ENCODE data around the gene HOXB8. TPM values are rescaled to one million over a fixed set of nuclear protein-coding genes. Genes with fewer than 3 reads are reported as not detected.

The HOXB8 gene
- total and polyA plus RNA-seq, 2 of the 13 experiments (the other 11 are each of a cell fraction or from before 2014, with no cell fraction given), result not detected

GRCh38 chr17:48595278-48595999, 19.7 kb downstream of the HOXB8 start (continued):
- TF ChIP-seq, protein P1, sequence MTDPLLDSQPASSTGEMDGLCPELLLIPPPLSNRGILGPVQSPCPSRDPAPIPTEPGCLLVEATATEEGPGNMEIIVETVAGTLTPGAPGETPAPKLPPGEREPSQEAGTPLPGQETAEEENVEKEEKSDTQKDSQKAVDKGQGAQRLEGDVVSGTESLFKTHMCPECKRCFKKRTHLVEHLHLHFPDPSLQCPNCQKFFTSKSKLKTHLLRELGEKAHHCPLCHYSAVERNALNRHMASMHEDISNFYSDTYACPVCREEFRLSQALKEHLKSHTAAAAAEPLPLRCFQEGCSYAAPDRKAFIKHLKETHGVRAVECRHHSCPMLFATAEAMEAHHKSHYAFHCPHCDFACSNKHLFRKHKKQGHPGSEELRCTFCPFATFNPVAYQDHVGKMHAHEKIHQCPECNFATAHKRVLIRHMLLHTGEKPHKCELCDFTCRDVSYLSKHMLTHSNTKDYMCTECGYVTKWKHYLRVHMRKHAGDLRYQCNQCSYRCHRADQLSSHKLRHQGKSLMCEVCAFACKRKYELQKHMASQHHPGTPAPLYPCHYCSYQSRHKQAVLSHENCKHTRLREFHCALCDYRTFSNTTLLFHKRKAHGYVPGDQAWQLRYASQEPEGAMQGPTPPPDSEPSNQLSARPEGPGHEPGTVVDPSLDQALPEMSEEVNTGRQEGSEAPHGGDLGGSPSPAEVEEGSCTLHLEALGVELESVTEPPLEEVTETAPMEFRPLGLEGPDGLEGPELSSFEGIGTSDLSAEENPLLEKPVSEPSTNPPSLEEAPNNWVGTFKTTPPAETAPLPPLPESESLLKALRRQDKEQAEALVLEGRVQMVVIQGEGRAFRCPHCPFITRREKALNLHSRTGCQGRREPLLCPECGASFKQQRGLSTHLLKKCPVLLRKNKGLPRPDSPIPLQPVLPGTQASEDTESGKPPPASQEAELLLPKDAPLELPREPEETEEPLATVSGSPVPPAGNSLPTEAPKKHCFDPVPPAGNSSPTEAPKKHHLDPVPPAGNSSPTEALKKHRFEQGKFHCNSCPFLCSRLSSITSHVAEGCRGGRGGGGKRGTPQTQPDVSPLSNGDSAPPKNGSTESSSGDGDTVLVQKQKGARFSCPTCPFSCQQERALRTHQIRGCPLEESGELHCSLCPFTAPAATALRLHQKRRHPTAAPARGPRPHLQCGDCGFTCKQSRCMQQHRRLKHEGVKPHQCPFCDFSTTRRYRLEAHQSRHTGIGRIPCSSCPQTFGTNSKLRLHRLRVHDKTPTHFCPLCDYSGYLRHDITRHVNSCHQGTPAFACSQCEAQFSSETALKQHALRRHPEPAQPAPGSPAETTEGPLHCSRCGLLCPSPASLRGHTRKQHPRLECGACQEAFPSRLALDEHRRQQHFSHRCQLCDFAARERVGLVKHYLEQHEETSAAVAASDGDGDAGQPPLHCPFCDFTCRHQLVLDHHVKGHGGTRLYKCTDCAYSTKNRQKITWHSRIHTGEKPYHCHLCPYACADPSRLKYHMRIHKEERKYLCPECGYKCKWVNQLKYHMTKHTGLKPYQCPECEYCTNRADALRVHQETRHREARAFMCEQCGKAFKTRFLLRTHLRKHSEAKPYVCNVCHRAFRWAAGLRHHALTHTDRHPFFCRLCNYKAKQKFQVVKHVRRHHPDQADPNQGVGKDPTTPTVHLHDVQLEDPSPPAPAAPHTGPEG (CRISPR knock-in tag; IDR thresholded peaks at IDR 0.05), result no peak
- TF ChIP-seq ZNF570 (CRISPR knock-in tag; IDR thresholded peaks at IDR 0.05; ENCODE audit: borderline replicate concordance) (no peak), NCOA5 (CRISPR knock-in tag; IDR thresholded peaks at IDR 0.05) (no peak), EHMT2 (IDR thresholded peaks at IDR 0.05; ENCODE audit: borderline replicate concordance, low read depth, low read length) (no peak), ZNF431 (CRISPR knock-in tag; IDR thresholded peaks at IDR 0.05; ENCODE audit: borderline replicate concordance, low read depth) (no peak), ZNF260 (CRISPR knock-in tag; IDR thresholded peaks at IDR 0.05; ENCODE audit: borderline replicate concordance, low read depth) (no peak), ZFYVE20 (CRISPR knock-in tag; IDR thresholded peaks at IDR 0.05; ENCODE audit: borderline replicate concordance, low read depth) (no peak)
- TF ChIP-seq, protein P2, sequence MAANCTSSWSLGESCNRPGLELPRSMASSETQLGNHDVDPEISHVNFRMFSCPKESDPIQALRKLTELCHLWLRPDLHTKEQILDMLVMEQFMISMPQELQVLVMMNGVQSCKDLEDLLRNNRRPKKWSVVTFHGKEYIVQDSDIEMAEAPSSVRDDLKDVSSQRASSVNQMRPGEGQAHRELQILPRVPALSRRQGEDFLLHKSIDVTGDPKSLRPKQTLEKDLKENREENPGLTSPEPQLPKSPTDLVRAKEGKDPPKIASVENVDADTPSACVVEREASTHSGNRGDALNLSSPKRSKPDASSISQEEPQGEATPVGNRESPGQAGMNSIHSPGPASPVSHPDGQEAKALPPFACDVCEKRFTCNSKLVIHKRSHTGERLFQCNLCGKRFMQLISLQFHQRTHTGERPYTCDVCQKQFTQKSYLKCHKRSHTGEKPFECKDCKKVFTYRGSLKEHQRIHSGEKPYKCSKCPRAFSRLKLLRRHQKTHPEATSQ (CRISPR knock-in tag; IDR thresholded peaks at IDR 0.05; ENCODE audit: borderline replicate concordance), result no peak

All from HepG2 (cell line).